Measurements from ENCODE around the gene MSANTD7.

- TF ChIP-seq, protein P1, sequence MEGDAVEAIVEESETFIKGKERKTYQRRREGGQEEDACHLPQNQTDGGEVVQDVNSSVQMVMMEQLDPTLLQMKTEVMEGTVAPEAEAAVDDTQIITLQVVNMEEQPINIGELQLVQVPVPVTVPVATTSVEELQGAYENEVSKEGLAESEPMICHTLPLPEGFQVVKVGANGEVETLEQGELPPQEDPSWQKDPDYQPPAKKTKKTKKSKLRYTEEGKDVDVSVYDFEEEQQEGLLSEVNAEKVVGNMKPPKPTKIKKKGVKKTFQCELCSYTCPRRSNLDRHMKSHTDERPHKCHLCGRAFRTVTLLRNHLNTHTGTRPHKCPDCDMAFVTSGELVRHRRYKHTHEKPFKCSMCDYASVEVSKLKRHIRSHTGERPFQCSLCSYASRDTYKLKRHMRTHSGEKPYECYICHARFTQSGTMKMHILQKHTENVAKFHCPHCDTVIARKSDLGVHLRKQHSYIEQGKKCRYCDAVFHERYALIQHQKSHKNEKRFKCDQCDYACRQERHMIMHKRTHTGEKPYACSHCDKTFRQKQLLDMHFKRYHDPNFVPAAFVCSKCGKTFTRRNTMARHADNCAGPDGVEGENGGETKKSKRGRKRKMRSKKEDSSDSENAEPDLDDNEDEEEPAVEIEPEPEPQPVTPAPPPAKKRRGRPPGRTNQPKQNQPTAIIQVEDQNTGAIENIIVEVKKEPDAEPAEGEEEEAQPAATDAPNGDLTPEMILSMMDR (IDR thresholded peaks at IDR 0.05; ENCODE audit: low read depth, low read length, poor library complexity, severe bottlenecking) = no peak
- TF ChIP-seq EZH2phosphoT487 (IDR thresholded peaks at IDR 0.05; ENCODE audit: borderline replicate concordance, low read length) = no peak
Observed at GRCh38 chr10:14820010-14820774, 17.9 kb upstream of the MSANTD7 start.
